HepG2 (cell line): ENCODE results near the gene DRAXIN. TPM values are rescaled to one million over a fixed set of nuclear protein-coding genes. Genes with fewer than 3 reads are reported as not detected.
A peak's percentile ranks its signal among the peaks of the same experiment; 100 is the strongest.

ENCODE experiments used
- AHR ChIP-seq: IDR thresholded peaks from 2 replicates; pipeline ENCODE4 v1.6.1; 2018; ENCODE audit warnings: missing genetic modification reagents, missing compliant biosample characterization
- ATF4 ChIP-seq, 2 experiments: fragments of 450-650 bp in 1 of 2; sonication (generic) in 1 of 2; formaldehyde crosslinking; IDR thresholded peaks; 2 replicates each; pipeline versions ENCODE4 v1.5.0 to v1.8.0; 2020 to 2022; ENCODE audit warnings: mild to moderate bottlenecking in 1 of 2, missing genetic modification reagents in 1 of 2
- ATF5 ChIP-seq: sonication (generic); formaldehyde crosslinking; IDR thresholded peaks from 2 replicates; pipeline ENCODE4 v1.4.0; 2020; ENCODE audit warnings: mild to moderate bottlenecking, low read depth, missing genetic modification reagents
- DNMT1 ChIP-seq: sonication (generic); formaldehyde crosslinking; IDR thresholded peaks from 2 replicates; pipeline ENCODE4 v1.5.1; 2020; ENCODE audit warnings: mild to moderate bottlenecking, missing genetic modification reagents
- FOXC1 ChIP-seq: sonication (generic); formaldehyde crosslinking; IDR thresholded peaks from 2 replicates; pipeline ENCODE4 v1.8.0; 2022; ENCODE audit warnings: mild to moderate bottlenecking, missing genetic modification reagents, borderline replicate concordance
- GFI1 ChIP-seq: sonication (generic); formaldehyde crosslinking; IDR thresholded peaks from 2 replicates; pipeline ENCODE4 v1.5.0; 2020; ENCODE audit warnings: missing genetic modification reagents, mild to moderate bottlenecking, borderline replicate concordance
- HNRNPH1 ChIP-seq: fragments of 200-400 bp; formaldehyde crosslinking; optimal IDR thresholded peaks from 2 replicates; pipeline ENCODE3; 2017; ENCODE audit warnings: mild to moderate bottlenecking, low read depth, low read length
- HOXA3 ChIP-seq: sonication (generic); formaldehyde crosslinking; IDR thresholded peaks from 2 replicates; pipeline ENCODE4 v1.5.0; 2020; ENCODE audit warnings: missing genetic modification reagents
- KLF16 ChIP-seq, 2 experiments: sonication (generic) in 1 of 2; formaldehyde crosslinking in 1 of 2; IDR thresholded peaks; 2 replicates each; pipeline versions ENCODE4 v1.6.1 to v1.8.0; 2016 to 2023; ENCODE audit warnings: missing genetic modification reagents in 2 of 2, missing compliant biosample characterization in 1 of 2
- MTF2 ChIP-seq: sonication (generic); formaldehyde crosslinking; IDR thresholded peaks from 2 replicates; pipeline ENCODE4 v1.5.0; 2020; ENCODE audit warnings: missing genetic modification reagents, borderline replicate concordance
- NFYC ChIP-seq: IDR thresholded peaks from 2 replicates; pipeline ENCODE4 v1.6.1; 2016; ENCODE audit warnings: missing genetic modification reagents, missing compliant biosample characterization
- SP2 ChIP-seq: sonication (generic); formaldehyde crosslinking; IDR thresholded peaks from 2 replicates; pipeline ENCODE4 v1.5.1; 2020; ENCODE audit warnings: mild to moderate bottlenecking, missing genetic modification reagents
- ZBTB39 ChIP-seq: sonication (generic); formaldehyde crosslinking; IDR thresholded peaks from 2 replicates; pipeline ENCODE4 v1.5.0; 2020; ENCODE audit warnings: missing genetic modification reagents
- ZNF264 ChIP-seq: sonication (generic); formaldehyde crosslinking; IDR thresholded peaks from 2 replicates; pipeline ENCODE4 v1.4.0; 2020; ENCODE audit warnings: missing genetic modification reagents
- ZNF441 ChIP-seq: sonication (generic); formaldehyde crosslinking; IDR thresholded peaks from 2 replicates; pipeline ENCODE4 v1.7.0; 2021; ENCODE audit warnings: missing genetic modification reagents, borderline replicate concordance
- ZNF710 ChIP-seq: sonication (generic); formaldehyde crosslinking; IDR thresholded peaks from 2 replicates; pipeline ENCODE4 v1.5.0; 2020; ENCODE audit warnings: mild to moderate bottlenecking, missing genetic modification reagents, borderline replicate concordance
- ZNF782 ChIP-seq: sonication (generic); formaldehyde crosslinking; IDR thresholded peaks from 2 replicates; pipeline ENCODE4 v1.4.0; 2020; ENCODE audit warnings: missing genetic modification reagents, mild to moderate bottlenecking, borderline replicate concordance
- ZNF841 ChIP-seq: sonication (generic); formaldehyde crosslinking; IDR thresholded peaks from 2 replicates; pipeline ENCODE4 v1.8.1; 2023; ENCODE audit warnings: missing genetic modification reagents, borderline replicate concordance
- polyA plus RNA-seq, 8 experiments: library from polyadenylated mRNA; depleted of rRNA in 3 of 8; stranded (reverse) in 7 of 8; unstranded in 1 of 8; fragments of >200 nt; fragmentation: Illumina TruSeq in 4 of 8; extraction: Trizol in 4 of 8; gene quantifications; 2 replicates each; pipeline versions ENCODE4 v1.2.1 to v1.2.3, GENCODE V29; 2011 to 2016; ENCODE audit warnings: low read depth in 4 of 8, missing spikeins in 1 of 8, mixed read lengths in 1 of 8; ENCODE audit not compliant: insufficient read depth in 1 of 8
- total RNA-seq, 5 experiments: library from RNA; depleted of rRNA; stranded (reverse); fragments of >200 nt; fragmentation: Illumina TruSeq; extraction: Trizol; gene quantifications; 2 replicates each; pipeline ENCODE4 v1.2.3, GENCODE V29; 2016; ENCODE audit warnings: low read depth in 1 of 5
- TF ChIP-seq, protein P1 (sequence below): sonication (generic); formaldehyde crosslinking; IDR thresholded peaks from 2 replicates; pipeline ENCODE4 v1.4.0; 2020; ENCODE audit warnings: mild to moderate bottlenecking, missing genetic modification reagents
- TF ChIP-seq, protein P2 (sequence below): sonication (generic); formaldehyde crosslinking; IDR thresholded peaks from 2 replicates; pipeline ENCODE4 v1.4.0; 2020; ENCODE audit warnings: missing genetic modification reagents, mild to moderate bottlenecking, borderline replicate concordance

Gene DRAXIN
- total and polyA plus RNA-seq, 2 of the 13 experiments (the other 11 are each of a cell fraction or from before 2014, with no cell fraction given), result 0.02 TPM; not detected in 1

GRCh38 chr1:11681071-11681771, 10.3 kb upstream of the DRAXIN start, which contains the start of gene MAD2L2 (continued):
- peak in 1 of 2 experiments; percentile 70; a peak in 2 of 4 replicates for TF ChIP-seq KLF16 (CRISPR knock-in tag; IDR thresholded peaks at IDR 0.05)
- TF ChIP-seq DNMT1 (CRISPR knock-in tag), result no peak
- TF ChIP-seq, protein P1, sequence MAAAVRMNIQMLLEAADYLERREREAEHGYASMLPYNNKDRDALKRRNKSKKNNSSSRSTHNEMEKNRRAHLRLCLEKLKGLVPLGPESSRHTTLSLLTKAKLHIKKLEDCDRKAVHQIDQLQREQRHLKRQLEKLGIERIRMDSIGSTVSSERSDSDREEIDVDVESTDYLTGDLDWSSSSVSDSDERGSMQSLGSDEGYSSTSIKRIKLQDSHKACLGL (CRISPR knock-in tag), result no peak
- TF ChIP-seq HOXA3, result peak; percentile 80; the same call in 1 of the 2 replicates
- no peak for TF ChIP-seq NFYC
- peak in 1 of 2 experiments; percentile 44; a peak in 1 of 4 replicates for TF ChIP-seq ATF4 (CRISPR knock-in tag; IDR thresholded peaks at IDR 0.05)
- TF ChIP-seq ZNF782 (CRISPR knock-in tag), result no peak
- TF ChIP-seq AHR, result no peak
- TF ChIP-seq SP2 (CRISPR knock-in tag), result no peak; the same call in 1 of the 2 replicates
- no peak for TF ChIP-seq ZBTB39
- no peak for TF ChIP-seq ZNF841 (CRISPR knock-in tag)
- no peak for TF ChIP-seq MTF2 (CRISPR knock-in tag)
- TF ChIP-seq ZNF441 (CRISPR knock-in tag), result no peak
- TF ChIP-seq ATF5, result no peak
- TF ChIP-seq ZNF710 (CRISPR knock-in tag), result no peak
- TF ChIP-seq GFI1 (CRISPR knock-in tag), result peak; percentile 63; the same call in 1 of the 2 replicates
- TF ChIP-seq FOXC1 (CRISPR knock-in tag), result no peak
- no peak for TF ChIP-seq ZNF264 (CRISPR knock-in tag)
- TF ChIP-seq, protein P2, sequence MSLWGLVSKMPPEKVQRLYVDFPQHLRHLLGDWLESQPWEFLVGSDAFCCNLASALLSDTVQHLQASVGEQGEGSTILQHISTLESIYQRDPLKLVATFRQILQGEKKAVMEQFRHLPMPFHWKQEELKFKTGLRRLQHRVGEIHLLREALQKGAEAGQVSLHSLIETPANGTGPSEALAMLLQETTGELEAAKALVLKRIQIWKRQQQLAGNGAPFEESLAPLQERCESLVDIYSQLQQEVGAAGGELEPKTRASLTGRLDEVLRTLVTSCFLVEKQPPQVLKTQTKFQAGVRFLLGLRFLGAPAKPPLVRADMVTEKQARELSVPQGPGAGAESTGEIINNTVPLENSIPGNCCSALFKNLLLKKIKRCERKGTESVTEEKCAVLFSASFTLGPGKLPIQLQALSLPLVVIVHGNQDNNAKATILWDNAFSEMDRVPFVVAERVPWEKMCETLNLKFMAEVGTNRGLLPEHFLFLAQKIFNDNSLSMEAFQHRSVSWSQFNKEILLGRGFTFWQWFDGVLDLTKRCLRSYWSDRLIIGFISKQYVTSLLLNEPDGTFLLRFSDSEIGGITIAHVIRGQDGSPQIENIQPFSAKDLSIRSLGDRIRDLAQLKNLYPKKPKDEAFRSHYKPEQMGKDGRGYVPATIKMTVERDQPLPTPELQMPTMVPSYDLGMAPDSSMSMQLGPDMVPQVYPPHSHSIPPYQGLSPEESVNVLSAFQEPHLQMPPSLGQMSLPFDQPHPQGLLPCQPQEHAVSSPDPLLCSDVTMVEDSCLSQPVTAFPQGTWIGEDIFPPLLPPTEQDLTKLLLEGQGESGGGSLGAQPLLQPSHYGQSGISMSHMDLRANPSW, result no peak
- no peak for TF ChIP-seq HNRNPH1
